Right lobe of liver (tissue), 4 donors: ENCODE results near the gene ATP7B.

Source experiments
- CTCF ChIP-seq, 4 donors: fragments of 200-600 bp in 3 of 4; fragments of 450-650 bp in 1 of 4; IDR thresholded peaks; one replicate each; pipeline versions ENCODE4 v1.5.1 to v1.8.0; 2016 to 2022; ENCODE audit warnings: antibody characterized with exemption in 4 of 4, mild to moderate bottlenecking in 2 of 4
- POLR2A ChIP-seq: fragments of 450-650 bp; IDR thresholded peaks from one replicate; pipeline ENCODE4 v1.6.1; 2017; ENCODE audit warnings: antibody characterized with exemption, mild to moderate bottlenecking
- donor health status: DM: no; HTN: no; CAD: no.
- donor health status: DM: no; HTN: no; CAD: no.
- donor health status: DM: no; HTN: yes; CAD: no.

DNA sequence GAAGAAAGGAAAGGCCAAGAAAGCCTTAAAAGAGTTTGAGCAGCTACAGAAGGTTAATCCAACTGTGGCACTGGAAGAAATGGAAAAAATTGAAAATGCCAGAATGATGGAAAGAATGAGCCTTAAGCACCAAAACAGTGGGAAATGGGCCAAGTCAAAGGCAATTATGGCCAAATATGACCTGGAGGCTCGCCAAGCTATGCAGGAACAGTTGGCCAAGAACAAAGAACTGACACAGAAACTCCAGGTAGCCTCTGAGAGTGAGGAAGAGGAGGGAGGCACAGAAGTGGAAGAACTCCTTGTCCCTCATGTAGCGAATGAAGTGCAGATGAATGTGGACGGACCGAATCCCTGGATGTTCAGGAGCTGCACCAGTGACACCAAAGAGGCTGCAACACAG, 18.3 kb upstream of the ATP7B start:
- TF ChIP-seq CTCF (IDR thresholded peaks at IDR 0.05) (no peak), POLR2A (no peak)
